Heart right ventricle (tissue), 16 donors: ENCODE results near the gene MYEOV. TPM values are rescaled to one million over a fixed set of nuclear protein-coding genes. Genes with fewer than 3 reads are reported as not detected.
A peak's percentile ranks its signal among the peaks of the same experiment; 100 is the strongest.

ENCODE experiments used
- ATAC-seq, 8 donors: fragments of 200-7000 bp; cut with Tn5 transposase; one replicate each; pipeline ENCODE4 v1.9.1; 2020; ENCODE audit warnings: mild to moderate bottlenecking in 8 of 8, moderate library complexity in 8 of 8, moderate number of reproducible peaks in 1 of 8
- DNase-seq, 2 donors: peaks; one replicate each; pipeline ENCODE4 v3.0.0-alpha.2; 2020
- H3K27ac ChIP-seq, 10 donors: fragments of 200-600 bp; sonication (generic) in 2 of 10; one replicate each; pipeline versions ENCODE4 v1.5.0 to v1.8.0; 2020 to 2022; ENCODE audit warnings: mild to moderate bottlenecking in 3 of 10
- H3K27me3 ChIP-seq, 7 donors: fragments of 200-600 bp; one replicate each; pipeline ENCODE4 v1.8.0; 2021 to 2022; ENCODE audit warnings: mild to moderate bottlenecking in 2 of 7
- H3K36me3 ChIP-seq, 9 donors: fragments of 200-600 bp; sonication (generic) in 1 of 9; one replicate each; pipeline versions ENCODE4 v1.5.0 to v1.8.0; 2020 to 2022; ENCODE audit warnings: mild to moderate bottlenecking in 2 of 9
- H3K4me1 ChIP-seq, 9 donors: fragments of 200-600 bp; sonication (generic) in 1 of 9; one replicate each; pipeline versions ENCODE4 v1.5.0 to v1.8.0; 2020 to 2022; ENCODE audit warnings: mild to moderate bottlenecking in 4 of 9
- H3K4me3 ChIP-seq, 10 donors: fragments of 200-600 bp; sonication (generic) in 2 of 10; one replicate each; pipeline versions ENCODE4 v1.5.0 to v1.8.0; 2020 to 2022; ENCODE audit warnings: mild to moderate bottlenecking in 7 of 10, moderate library complexity in 2 of 10
- H3K9me3 ChIP-seq, 11 donors: fragments of 200-600 bp in 10 of 11; sonication (generic) in 2 of 11; one replicate each; pipeline versions ENCODE4 v1.5.0 to v1.8.0; 2013 to 2022; ENCODE audit warnings: mild to moderate bottlenecking in 2 of 11, control low read depth in 1 of 11, moderate library complexity in 1 of 11
- WGBS, 2 donors: extraction: QIAGEN DNeasy Blood & Tissue Kit; methylation state at CpG; one replicate each; pipeline ENCODE4 v1.1.7; 2013; ENCODE audit warnings: inconsistent platforms in 1 of 2; 5-methylcytosine and 5-hydroxymethylcytosine counted together
- intact Hi-C, 10 donors: fragments of 100-400 bp; cut with DNase I; formaldehyde crosslinking; loops; one replicate each; pipeline versions ENCODE4 v1.11.1 to v1.14.2; 2022
- polyA plus RNA-seq, 2 donors: library from polyadenylated mRNA; stranded (reverse); fragments of 200-250 nt; gene quantifications; one replicate each; pipeline ENCODE4 v1.2.3, GENCODE V29; 2013
- total RNA-seq, 10 donors: library from RNA; stranded (reverse); fragmentation: NEBNext Ultra II Directional in 3 of 10; extraction: Animal tissue kit (Norgen Biotek cat#: 25700) in 3 of 10; gene quantifications; one replicate each; pipeline versions ENCODE4 v1.2.1 to v1.2.4, GENCODE V29; 2021 to 2023
- TF ChIP-seq, protein P1 (sequence below), 9 donors: fragments of 200-600 bp; sonication (generic) in 2 of 9; IDR thresholded peaks; one replicate each; pipeline versions ENCODE4 v1.5.0 to v1.8.0; 2021 to 2022; ENCODE audit warnings: antibody characterized with exemption in 9 of 9, mild to moderate bottlenecking in 5 of 9, moderate library complexity in 1 of 9
- donor health status: Arrhythmogenic right ventricular cardiomyopathy.
- donor health status: ischemic (EF 13 %, LVEDD 7.1; RV severe dilation, severe dysfunction).
- donor health status: healthy with polysubstance abuse.
- donor health status: DM: no; HTN: yes; CAD: no.
- donor health status: DM: no; HTN: no; CAD: no.
- donor health status: ischemic (EF 25% LVEDD 6.9; RV normal size, moderate dysfunction).
- donor health status: ischemic (EF 25% LVEDD 5.7; RV mildly dilated, moderate dysfunction).
- donor health status: healthy.
- donor health status: DM: yes; HTN: yes; CAD: no.
- donor health status: Ischemic cardiomyopathy.
- donor health status: ischemic (EF 35%, LVEDD 5.7; RV mildly dilated, moderate dysfunction).
- donor health status: nonischemic (EF 11% LVEDD 7.7; RV severe dilation, severe dysfunction).
- donor health status: DM: yes; HTN: yes; CAD: no.
- donor health status: PGD.
- donor health status: ischemic (EF 29% LVEDD 5.4; RV normal size, mild dysfunction).
- donor health status: nonischemic (EF 23%, LVEDD 6.1; RV moderate dilation, normal function).

MYEOV gene
- total and polyA plus RNA-seq, 12 donors: 0.07 TPM; not detected in 11

GRCh38 chr11:69277074-69277809 lies 16.7 kb upstream of the MYEOV start:
- intact Hi-C loops: loop anchor here in 1 of 10 donors (10.0 kb wide), 1 partner anchor 142 kb away; no protein-coding TSS in a partner anchor
- no peak overlapping the region for H3K4me3 ChIP-seq
- H3K27me3 ChIP-seq: no peaks in the 10 kb centered on the region
- peaks cover 0 to 27% (median 11%) of the 10 kb centered on the region in 9 donors for H3K4me1 ChIP-seq
- peak in 4 of 8 donors; percentile 49 to 80 (median 58) for ATAC-seq
- TF ChIP-seq, protein P1, sequence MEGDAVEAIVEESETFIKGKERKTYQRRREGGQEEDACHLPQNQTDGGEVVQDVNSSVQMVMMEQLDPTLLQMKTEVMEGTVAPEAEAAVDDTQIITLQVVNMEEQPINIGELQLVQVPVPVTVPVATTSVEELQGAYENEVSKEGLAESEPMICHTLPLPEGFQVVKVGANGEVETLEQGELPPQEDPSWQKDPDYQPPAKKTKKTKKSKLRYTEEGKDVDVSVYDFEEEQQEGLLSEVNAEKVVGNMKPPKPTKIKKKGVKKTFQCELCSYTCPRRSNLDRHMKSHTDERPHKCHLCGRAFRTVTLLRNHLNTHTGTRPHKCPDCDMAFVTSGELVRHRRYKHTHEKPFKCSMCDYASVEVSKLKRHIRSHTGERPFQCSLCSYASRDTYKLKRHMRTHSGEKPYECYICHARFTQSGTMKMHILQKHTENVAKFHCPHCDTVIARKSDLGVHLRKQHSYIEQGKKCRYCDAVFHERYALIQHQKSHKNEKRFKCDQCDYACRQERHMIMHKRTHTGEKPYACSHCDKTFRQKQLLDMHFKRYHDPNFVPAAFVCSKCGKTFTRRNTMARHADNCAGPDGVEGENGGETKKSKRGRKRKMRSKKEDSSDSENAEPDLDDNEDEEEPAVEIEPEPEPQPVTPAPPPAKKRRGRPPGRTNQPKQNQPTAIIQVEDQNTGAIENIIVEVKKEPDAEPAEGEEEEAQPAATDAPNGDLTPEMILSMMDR (IDR thresholded peaks at IDR 0.05): no peak
- no peaks in the 10 kb centered on the region for H3K36me3 ChIP-seq
- peak in 1 of 2 donors; percentile 17 for DNase-seq
- peak overlapping the region in 1 of 10 donors; percentile 2 for H3K27ac ChIP-seq
- WGBS, 2 donors: 42 to 51% methylated on average over 12 of the region's 12 CpGs
- H3K9me3 ChIP-seq: peaks cover 0 to 5% (median 0%) of the 10 kb centered on the region in 11 donors

DNA sequence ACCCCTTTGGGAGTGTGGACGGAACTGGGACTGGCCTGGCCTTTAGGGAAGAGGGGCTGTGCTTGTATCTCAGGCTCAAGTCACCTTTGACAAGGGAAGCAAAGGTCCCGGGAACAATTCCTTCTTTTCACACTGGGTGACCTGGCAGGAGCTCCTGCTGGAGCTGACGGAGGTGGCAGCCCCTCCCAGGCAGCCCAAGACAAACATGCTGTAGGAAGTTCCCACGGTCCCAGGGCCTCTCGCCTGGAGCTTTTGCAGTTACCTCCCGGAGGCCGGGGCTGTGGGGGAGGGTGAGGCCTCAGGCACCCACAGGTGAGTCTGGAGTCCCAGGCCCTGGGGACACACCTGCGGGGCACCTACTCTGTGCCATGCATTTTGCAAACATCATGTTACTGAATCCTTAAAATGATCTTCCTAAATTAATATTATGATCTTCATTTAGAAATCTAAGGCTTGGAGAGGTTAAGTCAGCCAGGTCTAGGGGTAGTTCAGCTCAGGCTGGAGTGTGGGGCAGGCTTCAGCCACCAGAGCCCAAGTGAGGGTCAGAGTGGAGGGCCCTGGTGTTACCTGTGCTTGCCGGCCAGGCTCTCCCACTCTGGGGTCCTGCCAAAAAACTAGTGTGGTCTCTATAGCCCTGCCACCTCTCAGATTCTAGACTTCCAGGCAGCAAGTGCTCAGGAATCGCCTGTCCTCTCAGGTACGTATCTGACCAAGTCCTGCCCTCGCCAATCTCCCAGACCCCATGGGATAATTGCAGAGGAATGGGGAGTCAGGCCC lies 15.7 kb upstream of the MYEOV start:
- DNase-seq (no peak), ATAC-seq (peak in 2 of 8 donors; percentile 12 to 38)
- Histone ChIP-seq H3K27ac (no peak overlapping the region), H3K4me3 (no peak overlapping the region), H3K27me3 (no peaks in the 10 kb centered on the region), H3K9me3 (peaks cover 0 to 6% (median 0%) of the 10 kb centered on the region in 11 donors), H3K4me1 (peaks cover 0 to 27% (median 11%) of the 10 kb centered on the region in 9 donors), H3K36me3 (no peaks in the 10 kb centered on the region)
- TF ChIP-seq, protein P1 (IDR thresholded peaks at IDR 0.05): no peak
- intact Hi-C loops: loop anchor here in 1 of 10 donors (10.0 kb wide), 1 partner anchor 143 kb away; no protein-coding TSS in a partner anchor
- WGBS, 2 donors: 80 to 82% methylated on average over 12 of the region's 12 CpGs

GRCh38 chr11:69280451-69280850 lies 13.5 kb upstream of the MYEOV start:
- no peaks in the 10 kb centered on the region for H3K27me3 ChIP-seq
- TF ChIP-seq, protein P1 (IDR thresholded peaks at IDR 0.05): no peak
- H3K36me3 ChIP-seq: no peaks in the 10 kb centered on the region
- WGBS, 2 donors: 88 to 89% methylated on average over 2 of the region's 2 CpGs
- DNase-seq (no peak), ATAC-seq (no peak)
- H3K27ac ChIP-seq: no peak overlapping the region
- peaks cover 0 to 6% (median 0%) of the 10 kb centered on the region in 11 donors for H3K9me3 ChIP-seq
- H3K4me3 ChIP-seq: no peak overlapping the region
- peaks cover 0 to 27% (median 11%) of the 10 kb centered on the region in 9 donors for H3K4me1 ChIP-seq
- intact Hi-C loops: no loop called here

DNA sequence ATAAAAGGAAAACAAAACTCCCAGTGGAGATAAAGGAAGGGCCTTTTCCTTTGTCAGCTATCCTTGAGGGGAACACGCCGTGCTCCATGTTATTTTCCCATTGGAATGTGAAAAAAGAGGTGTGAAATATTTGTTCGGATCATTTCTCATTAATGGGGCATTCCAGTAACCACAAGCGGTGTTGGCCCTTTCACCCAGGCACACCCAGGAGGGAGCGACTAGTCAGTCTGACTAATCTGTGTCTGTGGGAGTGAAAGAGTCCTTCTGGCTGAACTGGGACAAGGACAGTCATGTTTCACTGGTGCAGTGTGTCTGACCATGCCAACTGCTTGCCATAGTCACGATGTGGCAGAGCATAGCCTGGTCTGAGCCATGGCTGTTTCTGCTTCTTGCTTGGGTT lies 13.0 kb upstream of the MYEOV start:
- Histone ChIP-seq H3K36me3 (no peaks in the 10 kb centered on the region), H3K4me3 (no peak overlapping the region), H3K27ac (no peak overlapping the region), H3K4me1 (peaks cover 0 to 27% (median 11%) of the 10 kb centered on the region in 9 donors), H3K9me3 (peaks cover 0 to 6% (median 0%) of the 10 kb centered on the region in 11 donors), H3K27me3 (no peaks in the 10 kb centered on the region)
- ATAC-seq (peak in 5 of 8 donors; percentile 34 to 78 (median 46)), DNase-seq (no peak)
- intact Hi-C loops: no loop called here
- TF ChIP-seq, protein P1 (IDR thresholded peaks at IDR 0.05): no peak
- WGBS, 2 donors: 58 to 74% methylated on average over 6 of the region's 6 CpGs
